Body of pancreas (tissue), 4 donors: ENCODE results near the gene CHN2. TPM values are rescaled to one million over a fixed set of nuclear protein-coding genes. Genes with fewer than 3 reads are reported as not detected.

Experiments
- ATAC-seq: fragments of 150-250 bp; one replicate; pipeline ENCODE4 v1.9.1; 2016
- DNase-seq, 4 donors: peaks; one replicate each; pipeline ENCODE4 v3.0.0-alpha.2; 2019
- H3K27ac ChIP-seq, 4 donors: fragments of 200-600 bp; sonication (generic); 1 replicate in 3 of 4; 2 replicates in 1 of 4; pipeline versions ENCODE4 v1.5.1 to v1.6.1; 2016 to 2019; ENCODE audit warnings: mild to moderate bottlenecking in 1 of 4, mixed read lengths in 1 of 4, moderate library complexity in 1 of 4
- H3K27me3 ChIP-seq, 2 donors: fragments of 200-600 bp; sonication (generic); one replicate each; pipeline ENCODE4 v1.6.0; 2016; ENCODE audit warnings: mild to moderate bottlenecking in 1 of 2
- H3K36me3 ChIP-seq, 2 donors: fragments of 200-600 bp; sonication (generic); replicated peaks in 1 of 2; 2 replicates each; pipeline ENCODE4 v1.5.1; 2016; ENCODE audit warnings: low read depth in 2 of 2; ENCODE audit not compliant: insufficient read depth in 1 of 2
- H3K4me1 ChIP-seq: fragments of 200-600 bp; sonication (generic); one replicate; pipeline ENCODE4 v1.6.0; 2016
- H3K4me3 ChIP-seq, 2 donors: fragments of 200-600 bp; sonication (generic); 1 replicate in 1 of 2; 2 replicates in 1 of 2; pipeline ENCODE4 v1.5.1; 2016 to 2019
- H3K9me3 ChIP-seq, 3 donors: fragments of 200-600 bp; sonication (generic); 1 replicate in 2 of 3; 2 replicates in 1 of 3; pipeline ENCODE4 v1.5.1; 2016
- CTCF ChIP-seq, 7 experiments: fragments of 450-650 bp in 4 of 7; fragments of 200-600 bp in 3 of 7; sonication (generic) in 3 of 7; IDR thresholded peaks; one replicate each; pipeline ENCODE4 v1.5.1; 2016 to 2019; ENCODE audit warnings: antibody characterized with exemption in 7 of 7
- POLR2A ChIP-seq, 3 donors: fragments of 450-650 bp; IDR thresholded peaks; one replicate each; pipeline ENCODE4 v1.6.1; 2016; ENCODE audit warnings: antibody characterized with exemption in 3 of 3, mild to moderate bottlenecking in 2 of 3
- WGBS, 2 donors: methylation state at CpG; one replicate each; pipeline ENCODE4 v1.1.5; 2017; 5-methylcytosine and 5-hydroxymethylcytosine counted together
- intact Hi-C: fragments of 100-400 bp; cut with DNase I; formaldehyde crosslinking; loops from one replicate; pipeline ENCODE4 v1.15.1; 2023
- total RNA-seq, 2 donors: library from RNA; depleted of rRNA; stranded (reverse); fragments of >200 nt; gene quantifications; one replicate each; pipeline ENCODE4 v1.1.0, GENCODE V29; 2016

The CHN2 gene
- total RNA-seq, 2 donors from 2014 or later: 55.7 to 58.6 TPM

- no peaks in the 10 kb centered on the region for H3K27me3 ChIP-seq
- H3K36me3 ChIP-seq: no peaks in the 10 kb centered on the region
- H3K4me3 ChIP-seq: no peak overlapping the region
- H3K9me3 ChIP-seq: no peaks in the 10 kb centered on the region
- no peak overlapping the region for H3K27ac ChIP-seq
- ATAC-seq (no peak), DNase-seq (no peak)
- H3K4me1 ChIP-seq: peaks cover 23% of the 10 kb centered on the region
- WGBS, 2 donors: 92 to 93% methylated on average over 8 of the region's 8 CpGs
- intact Hi-C loops: no loop called here
- no peak for TF ChIP-seq POLR2A (IDR thresholded peaks at IDR 0.05)
- no peak for TF ChIP-seq CTCF (IDR thresholded peaks at IDR 0.05)
Observed at GRCh38 chr7:29430279-29430949, 235.8 kb downstream of the CHN2 start.

GRCh38 chr7:29431686-29432085 lies 237.1 kb downstream of the CHN2 start:
- DNase-seq: no peak
- Histone ChIP-seq H3K4me1 (peaks cover 23% of the 10 kb centered on the region), H3K9me3 (no peaks in the 10 kb centered on the region), H3K27me3 (no peaks in the 10 kb centered on the region), H3K36me3 (no peaks in the 10 kb centered on the region), H3K27ac (no peak overlapping the region), H3K4me3 (no peak overlapping the region)
- no peak for ATAC-seq
- 93 to 95% methylated on average over 3 of the region's 3 CpGs for WGBS, 2 donors
- no peak for TF ChIP-seq POLR2A (IDR thresholded peaks at IDR 0.05)
- no peak for TF ChIP-seq CTCF (IDR thresholded peaks at IDR 0.05)
- intact Hi-C loops: no loop called here

- WGBS, 2 donors: 92 to 94% methylated on average over 7 of the region's 7 CpGs
- Histone ChIP-seq H3K36me3 (no peaks in the 10 kb centered on the region), H3K4me3 (no peak overlapping the region), H3K9me3 (no peaks in the 10 kb centered on the region), H3K27me3 (no peaks in the 10 kb centered on the region), H3K4me1 (peaks cover 23% of the 10 kb centered on the region), H3K27ac (no peak overlapping the region)
- ATAC-seq: no peak
- TF ChIP-seq POLR2A (IDR thresholded peaks at IDR 0.05) (no peak), CTCF (IDR thresholded peaks at IDR 0.05) (no peak)
- intact Hi-C loops: no loop called here
- DNase-seq: no peak
Observed at GRCh38 chr7:29432721-29433120, 238.1 kb downstream of the CHN2 start.

- H3K27me3 ChIP-seq: no peaks in the 10 kb centered on the region
- H3K4me1 ChIP-seq: peaks cover 23% of the 10 kb centered on the region
- peak overlapping the region in 2 of 4 donors; percentile 47 to 52 for H3K27ac ChIP-seq
- no peaks in the 10 kb centered on the region for H3K36me3 ChIP-seq
- WGBS, 2 donors: 44 to 45% methylated on average over 2 of the region's 2 CpGs
- no peaks in the 10 kb centered on the region for H3K9me3 ChIP-seq
- DNase-seq (peak in 3 of 4 donors; percentile 28 to 50 (median 37)), ATAC-seq (peak; percentile 93)
- intact Hi-C loops: no loop called here
- no peak for TF ChIP-seq POLR2A (IDR thresholded peaks at IDR 0.05)
- no peak for TF ChIP-seq CTCF (IDR thresholded peaks at IDR 0.05)
- H3K4me3 ChIP-seq: no peak overlapping the region
Observed at GRCh38 chr7:29434380-29434768, 239.8 kb downstream of the CHN2 start.

GRCh38 chr7:29435167-29435566 lies 240.6 kb downstream of the CHN2 start:
- H3K36me3 ChIP-seq: no peaks in the 10 kb centered on the region
- no peak for TF ChIP-seq POLR2A (IDR thresholded peaks at IDR 0.05)
- no peak for ATAC-seq

More at GRCh38 chr7:29435167-29435566, 240.6 kb downstream of the CHN2 start:
- peak overlapping the region in 2 of 4 donors; percentile 47 to 52 for H3K27ac ChIP-seq
- H3K27me3 ChIP-seq: no peaks in the 10 kb centered on the region
- no peak for DNase-seq
- H3K9me3 ChIP-seq: no peaks in the 10 kb centered on the region
- intact Hi-C loops: no loop called here
- H3K4me3 ChIP-seq: no peak overlapping the region
- peaks cover 23% of the 10 kb centered on the region for H3K4me1 ChIP-seq
